GM21447 (cell line): ENCODE data around the gene SH3RF1.
"Not testable (repeated sequence)": the region's sequence is repeated elsewhere in the genome, so short reads cannot be mapped to it uniquely, and the experiment has no call there.

Source experiments
- ATAC-seq: cut with Tn5 transposase; IDR thresholded peaks from one replicate; pipeline ENCODE4 v1.9.1; 2021; ENCODE audit not compliant: unreplicated experiment

Gene SH3RF1

DNA sequence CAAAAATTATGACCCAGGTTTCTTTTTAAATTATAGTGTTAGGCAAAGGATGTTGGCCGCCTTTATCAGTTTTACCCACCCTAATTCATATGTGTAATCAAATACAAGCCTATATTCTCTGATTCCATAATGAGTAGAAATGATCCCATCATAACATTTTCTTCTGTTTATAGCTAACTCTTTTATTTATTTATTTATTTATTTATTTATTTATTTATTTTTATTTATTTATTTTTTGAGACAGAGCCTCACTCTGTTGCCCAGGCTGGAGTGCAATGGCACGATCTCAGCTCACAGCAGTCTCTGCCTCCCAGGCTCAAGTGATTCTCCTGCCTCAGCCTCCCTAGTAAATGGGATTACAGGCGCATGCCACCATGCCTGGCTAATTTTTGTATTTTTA, 7.1 kb upstream of the SH3RF1 start:
- ATAC-seq = not testable (repeated sequence)

DNA sequence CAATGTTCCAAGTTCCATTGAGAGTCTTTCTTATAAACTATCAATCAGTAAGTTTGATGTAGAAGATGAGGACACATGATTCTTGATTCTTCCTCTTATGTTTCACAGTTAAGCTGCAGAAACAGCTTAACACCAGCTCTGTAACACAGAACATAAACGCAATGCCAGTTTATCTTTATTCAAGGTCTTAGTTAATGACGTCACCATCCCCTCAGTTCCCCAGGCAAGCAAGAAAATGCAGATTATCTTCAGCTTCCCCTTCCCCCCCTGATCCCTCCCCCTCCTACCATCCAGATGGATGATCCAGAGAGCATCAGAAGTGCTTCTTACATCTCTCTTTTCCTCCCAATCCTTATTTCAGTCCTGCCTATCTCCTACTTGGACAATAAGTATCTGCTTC, 4.4 kb upstream of the SH3RF1 start:
- ATAC-seq = no peak

DNA sequence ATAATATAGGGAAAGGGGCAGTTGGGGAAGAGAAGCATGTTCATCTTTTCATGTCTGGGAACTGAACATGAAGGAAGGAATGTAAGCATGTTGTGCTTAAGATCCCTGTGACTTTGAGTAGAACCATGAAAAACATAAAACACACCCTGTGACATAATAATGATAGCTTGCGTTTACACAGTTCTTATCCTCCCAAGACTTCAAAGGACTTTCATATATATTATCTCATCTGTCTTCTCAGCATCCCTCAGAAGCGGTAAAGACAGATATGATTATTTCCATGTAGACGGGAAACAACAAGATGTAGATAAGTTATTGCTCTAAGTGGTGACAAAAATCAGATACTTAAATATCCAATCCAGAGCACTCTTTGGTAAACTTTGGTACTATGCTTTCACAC, 3.3 kb upstream of the SH3RF1 start:
- no peak for ATAC-seq

DNA sequence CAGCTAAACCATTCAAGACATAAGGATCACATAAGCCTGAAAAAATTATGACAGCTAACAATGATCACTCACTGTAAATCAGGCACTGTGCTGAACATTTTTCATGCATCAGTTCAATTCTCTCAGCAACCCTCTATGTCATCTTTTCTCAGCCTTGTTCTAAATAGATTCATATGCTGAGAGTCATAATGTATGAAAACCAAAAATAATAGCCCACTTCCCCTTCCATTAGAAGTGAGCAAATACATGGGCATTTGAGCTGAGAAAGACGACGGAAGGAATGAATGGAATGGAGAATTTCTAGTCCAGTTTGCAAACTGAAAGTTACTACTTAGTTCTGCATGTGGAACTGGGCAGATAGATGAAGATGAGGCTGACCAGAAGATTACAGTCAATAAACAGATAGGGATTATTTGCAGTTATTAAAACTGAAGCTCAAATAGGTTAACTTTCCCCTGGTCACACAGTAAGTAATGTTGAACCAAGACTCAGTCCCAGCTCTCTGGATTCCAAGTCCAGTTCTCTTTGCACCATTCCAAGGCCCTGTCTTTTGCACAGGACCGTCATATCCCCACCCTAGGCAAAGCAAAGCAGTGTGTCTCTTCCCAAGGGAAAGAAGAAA, 1.6 kb upstream of the SH3RF1 start:
- peak; percentile 18 for ATAC-seq

DNA sequence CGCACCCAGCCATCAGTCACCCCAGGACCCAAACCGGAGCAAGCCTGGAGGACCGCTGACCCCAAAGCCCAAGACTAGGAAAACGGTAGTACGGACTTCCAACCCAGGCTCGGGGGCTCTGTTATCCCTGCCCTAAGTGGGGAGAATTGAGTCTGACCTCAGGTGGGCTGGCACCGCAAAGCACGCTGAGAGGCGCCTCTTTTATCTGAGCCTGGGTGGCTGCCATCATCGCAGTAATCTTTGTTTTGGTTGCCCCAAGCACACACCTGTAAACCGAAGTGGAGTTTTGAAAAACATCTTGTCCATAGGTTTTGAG, 894 bp upstream of the SH3RF1 start:
- ATAC-seq = peak; percentile 1

DNA sequence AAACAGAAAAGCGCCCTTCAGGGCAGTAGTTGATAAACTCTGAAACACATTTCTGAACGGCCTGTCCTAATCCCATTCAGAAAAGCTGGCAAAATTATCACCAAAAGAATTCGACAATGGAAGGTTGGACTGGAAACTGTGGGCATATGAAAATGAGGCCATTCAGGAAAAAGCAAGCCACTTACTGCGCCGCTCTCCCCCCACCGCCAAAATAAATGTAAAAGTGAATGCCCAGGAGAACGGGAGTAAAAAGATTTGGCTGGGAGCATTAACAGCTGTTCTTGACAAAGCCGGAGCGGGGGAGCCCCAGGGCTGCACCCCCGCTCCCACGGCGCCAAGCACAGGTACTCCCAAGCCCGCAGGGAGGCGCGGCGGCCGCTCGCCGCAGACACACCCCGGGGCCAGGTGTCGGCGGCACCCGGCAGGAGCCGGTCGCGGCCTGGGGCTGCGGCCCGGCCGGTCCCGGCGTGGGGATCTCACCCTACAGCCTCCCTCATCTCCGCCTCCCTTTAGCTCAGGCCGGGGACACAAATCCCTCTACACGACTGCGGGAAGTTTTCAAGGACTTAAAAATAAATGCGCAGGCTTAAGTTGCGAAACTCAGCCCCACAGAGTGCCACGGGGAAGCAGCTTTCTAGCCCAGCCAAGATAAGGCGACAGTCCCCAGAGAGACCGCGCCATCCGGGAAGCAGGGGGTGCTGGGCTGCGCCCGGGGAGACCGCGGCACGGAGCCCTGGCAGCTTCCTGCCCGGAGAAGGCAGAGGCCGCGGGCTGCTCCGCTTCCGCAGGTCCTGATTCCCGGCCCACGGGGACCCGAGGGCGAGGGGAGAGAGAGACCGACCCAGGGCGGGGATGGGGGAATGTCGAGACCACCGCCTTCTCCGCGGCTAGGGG, 593 bp downstream of the SH3RF1 start:
- ATAC-seq = peak; percentile 48

DNA sequence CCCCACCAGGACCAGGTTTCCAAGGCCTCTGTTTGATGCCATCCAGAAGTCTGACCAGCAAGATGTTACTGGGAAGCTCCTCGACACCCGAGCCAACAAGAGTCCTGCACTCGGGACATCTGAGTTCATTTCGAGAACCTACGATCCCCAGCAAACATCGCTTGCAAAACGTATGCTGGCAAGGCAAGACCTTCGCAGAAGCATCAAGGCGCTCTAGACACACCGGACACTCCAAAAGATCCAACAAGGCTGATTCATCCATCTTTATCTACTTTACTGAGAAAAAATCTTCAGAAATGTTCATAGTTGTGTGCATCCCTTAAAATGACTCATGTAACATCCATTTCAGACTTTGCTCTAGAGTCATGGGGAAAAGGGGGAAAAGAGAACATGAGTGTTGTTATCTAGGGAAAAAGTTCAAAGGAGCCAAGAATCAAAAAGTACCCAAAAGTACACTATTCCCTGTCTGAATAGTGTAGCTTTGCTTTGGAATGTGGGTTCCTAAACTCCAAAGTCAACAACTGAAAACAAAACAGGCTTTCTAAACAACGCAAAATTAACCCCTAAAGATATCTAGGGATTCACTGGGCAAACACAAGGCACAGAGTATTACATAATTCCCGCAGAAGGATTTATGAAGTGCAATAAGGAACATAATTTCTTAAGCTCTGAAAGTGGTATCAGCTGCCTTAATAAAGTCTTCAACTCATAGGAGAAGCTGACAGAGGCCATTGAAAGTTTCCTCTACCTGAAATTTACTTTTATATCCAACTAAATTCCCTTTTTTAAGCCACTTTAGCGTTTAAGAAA, 1.6 kb downstream of the SH3RF1 start:
- no peak for ATAC-seq

DNA sequence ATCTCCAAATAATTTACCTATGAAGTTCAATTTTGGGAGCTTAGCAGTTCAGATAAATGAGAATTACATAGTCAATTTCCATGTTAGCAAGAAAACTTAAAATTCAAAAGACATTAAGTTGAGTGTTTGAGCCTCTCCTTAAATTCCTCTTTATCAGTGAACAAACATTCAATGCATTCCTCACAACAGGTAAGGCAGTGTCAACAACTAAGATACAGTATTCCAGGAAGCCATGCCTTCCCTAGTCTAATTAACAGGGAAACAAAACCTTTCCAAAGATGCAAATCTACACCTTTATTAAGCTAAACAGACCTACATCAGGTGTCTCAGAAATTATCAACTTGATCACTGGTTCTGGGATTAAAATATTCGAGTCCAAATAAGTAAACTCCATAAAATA, 3.7 kb downstream of the SH3RF1 start:
- ATAC-seq = no peak

DNA sequence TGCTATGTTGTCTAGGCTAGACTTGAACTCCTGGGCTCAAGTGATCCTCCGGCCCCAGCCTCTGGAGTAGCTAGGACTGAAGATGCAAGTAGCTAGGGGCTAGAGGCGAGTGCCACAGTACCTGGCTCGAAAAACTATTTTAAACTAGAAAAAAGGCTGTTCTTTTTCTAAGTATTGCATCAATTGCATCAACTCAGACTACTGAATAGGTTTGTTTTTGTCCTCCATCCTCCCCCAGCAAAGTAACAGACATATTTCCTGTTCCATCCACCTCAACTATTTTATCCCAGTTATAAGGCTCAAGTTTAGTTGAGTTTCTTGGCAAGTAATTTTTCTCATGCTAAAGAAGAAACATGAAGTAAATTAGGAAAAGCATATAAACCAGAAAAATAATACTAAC, 4.1 kb downstream of the SH3RF1 start:
- no peak for ATAC-seq

DNA sequence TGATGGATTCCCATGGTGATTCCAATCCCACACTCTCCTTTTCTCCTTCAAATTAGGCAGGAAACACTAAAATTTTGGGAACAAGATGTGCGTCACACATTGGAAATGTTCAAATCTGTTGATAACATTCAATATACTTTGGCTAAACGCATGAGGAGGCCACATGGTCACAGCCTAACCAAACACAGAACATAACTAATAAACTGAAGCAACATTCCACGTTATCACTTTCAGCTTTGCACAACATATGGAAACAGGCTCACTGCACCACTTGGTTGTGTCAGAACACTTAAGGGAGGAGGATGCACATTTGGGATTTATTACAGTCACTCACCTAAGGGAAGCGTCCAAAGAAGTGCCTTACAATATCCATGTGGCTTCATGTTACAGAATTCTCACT, 4.7 kb downstream of the SH3RF1 start:
- no peak for ATAC-seq

DNA sequence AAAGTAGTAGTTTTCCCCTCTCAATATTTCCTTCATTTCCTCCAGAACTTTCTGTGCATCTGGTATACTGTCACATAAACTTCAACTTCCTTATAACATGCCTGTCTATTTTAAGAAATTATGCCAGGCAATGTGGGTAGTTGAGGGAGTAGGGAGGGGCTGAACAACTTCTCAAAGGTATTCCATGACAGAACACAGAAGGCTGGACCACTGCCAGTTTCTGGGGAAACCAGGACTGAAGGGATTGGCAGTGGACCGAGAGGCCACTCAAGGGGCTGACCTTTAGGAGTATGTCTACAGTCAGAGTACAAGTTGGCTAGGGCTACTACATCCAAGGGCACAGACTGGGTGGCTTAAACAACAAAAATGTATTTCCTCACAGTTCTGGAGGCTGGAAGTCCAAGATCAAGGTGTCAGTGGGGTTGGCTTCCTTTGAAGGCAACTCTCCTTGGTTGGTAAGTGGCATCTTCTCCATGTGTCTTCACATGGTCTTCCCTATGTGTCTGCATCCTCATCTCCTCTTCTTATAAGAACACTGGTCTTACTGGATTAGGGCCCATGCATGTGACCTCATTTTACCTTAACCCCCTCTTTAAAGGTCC, 6.9 kb downstream of the SH3RF1 start:
- no peak for ATAC-seq

DNA sequence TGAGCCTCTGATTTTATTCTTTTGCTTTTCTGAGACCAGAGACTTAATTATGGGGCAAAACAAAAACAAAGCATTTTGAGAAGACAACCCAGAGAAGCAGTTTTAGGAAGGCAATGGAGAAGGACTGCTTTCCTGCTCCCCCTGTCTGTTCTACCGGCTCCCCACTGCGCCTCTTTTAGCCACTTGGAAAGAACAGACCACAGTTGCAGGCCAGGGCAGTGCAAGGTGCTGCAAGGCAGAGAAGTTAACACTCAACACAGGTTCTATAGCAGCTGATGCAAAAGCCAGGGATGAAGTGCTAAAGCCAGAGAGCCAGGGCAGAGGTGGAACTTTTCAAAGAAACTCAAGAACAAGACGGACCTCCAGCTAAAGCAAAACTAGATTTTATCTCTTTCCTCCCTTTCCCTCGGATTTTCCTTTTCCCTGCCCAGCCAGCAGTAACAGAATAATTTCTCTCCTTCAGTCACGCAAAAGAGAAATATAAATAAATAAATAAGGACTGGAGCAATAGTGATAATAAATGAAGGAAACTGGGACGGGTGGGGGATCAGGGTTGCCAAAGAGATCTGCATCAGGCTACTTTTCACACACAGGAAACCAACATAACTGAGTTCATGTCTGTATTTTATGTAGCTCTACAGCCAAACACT, 10.4 kb downstream of the SH3RF1 start:
- no peak for ATAC-seq

DNA sequence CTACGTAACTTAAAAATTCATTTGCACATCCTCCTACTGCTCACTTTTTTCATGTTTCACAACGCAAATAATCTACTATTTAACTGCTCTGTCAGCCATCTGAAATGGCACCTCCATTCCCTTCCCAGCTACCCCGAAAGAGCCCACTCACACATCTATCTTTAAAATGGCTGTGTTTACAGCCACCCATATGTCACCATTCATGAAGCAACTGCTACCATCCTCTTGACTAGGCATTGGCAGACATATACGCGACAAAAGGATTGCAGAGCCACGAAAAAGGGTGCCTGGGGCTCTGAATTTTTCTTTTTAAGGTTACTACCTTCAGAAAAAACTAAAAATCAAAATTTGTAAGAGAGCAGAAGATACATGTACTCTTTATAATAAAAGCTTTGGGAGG, 11.5 kb downstream of the SH3RF1 start:
- ATAC-seq = no peak

DNA sequence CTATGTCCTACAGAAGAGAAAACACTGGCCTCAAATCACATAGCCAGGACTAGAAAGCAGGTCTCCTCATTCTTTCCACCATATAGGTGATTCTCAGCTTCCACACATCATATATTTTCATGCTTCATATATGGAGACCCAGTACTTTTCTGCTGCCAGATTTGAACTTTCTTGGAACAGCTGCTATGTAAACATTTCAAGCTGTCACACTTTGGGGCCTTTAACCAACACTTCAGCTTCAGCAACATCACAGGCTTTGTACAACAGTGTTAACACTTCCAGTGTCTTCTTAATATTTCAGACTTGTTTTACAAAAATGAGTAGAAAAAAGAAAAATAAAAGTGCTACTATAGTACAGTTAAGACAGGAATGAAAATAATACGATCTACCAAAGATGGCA, 12.6 kb downstream of the SH3RF1 start:
- no peak for ATAC-seq

DNA sequence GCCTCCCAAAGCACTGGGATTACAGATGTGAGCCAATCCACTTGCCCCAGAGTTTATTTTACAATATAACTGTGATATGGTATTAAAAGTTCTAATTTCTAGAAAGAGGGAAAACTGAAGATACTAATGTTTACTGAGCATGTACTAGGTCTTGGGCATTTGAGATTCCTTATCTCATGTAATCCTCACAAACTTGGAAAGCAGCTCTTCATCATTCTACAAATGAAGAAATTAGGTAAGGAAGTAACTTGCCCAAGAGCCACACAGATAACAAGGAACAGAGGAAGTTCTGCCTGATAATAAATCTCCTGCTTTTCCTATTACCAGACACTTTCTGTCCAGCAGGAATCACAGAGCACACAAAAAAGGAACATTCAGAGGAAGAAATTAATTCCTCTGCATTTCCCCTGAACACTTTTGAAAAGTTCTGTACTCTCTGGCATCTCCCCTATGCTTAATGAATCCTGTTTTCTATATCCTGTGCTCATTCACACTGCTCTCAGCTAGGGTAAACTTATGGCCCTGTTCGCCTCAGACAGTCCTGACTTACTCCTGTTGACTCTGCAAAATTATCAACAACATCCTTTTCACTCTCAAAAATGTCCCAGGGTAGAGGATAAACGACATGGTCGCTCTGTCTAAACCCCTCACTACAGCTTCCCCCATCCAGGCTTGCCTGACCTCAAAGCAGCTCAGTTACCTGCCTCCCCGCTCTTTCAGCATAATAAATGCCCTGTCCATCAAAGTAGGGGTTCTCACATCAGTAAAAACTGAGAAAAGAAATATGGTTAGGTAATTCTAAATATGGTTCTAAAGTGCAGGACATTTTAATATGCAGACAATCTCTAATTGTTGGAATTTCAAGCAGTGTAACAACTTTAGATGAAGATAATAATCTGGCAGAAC, 13.6 kb downstream of the SH3RF1 start:
- ATAC-seq = no peak

DNA sequence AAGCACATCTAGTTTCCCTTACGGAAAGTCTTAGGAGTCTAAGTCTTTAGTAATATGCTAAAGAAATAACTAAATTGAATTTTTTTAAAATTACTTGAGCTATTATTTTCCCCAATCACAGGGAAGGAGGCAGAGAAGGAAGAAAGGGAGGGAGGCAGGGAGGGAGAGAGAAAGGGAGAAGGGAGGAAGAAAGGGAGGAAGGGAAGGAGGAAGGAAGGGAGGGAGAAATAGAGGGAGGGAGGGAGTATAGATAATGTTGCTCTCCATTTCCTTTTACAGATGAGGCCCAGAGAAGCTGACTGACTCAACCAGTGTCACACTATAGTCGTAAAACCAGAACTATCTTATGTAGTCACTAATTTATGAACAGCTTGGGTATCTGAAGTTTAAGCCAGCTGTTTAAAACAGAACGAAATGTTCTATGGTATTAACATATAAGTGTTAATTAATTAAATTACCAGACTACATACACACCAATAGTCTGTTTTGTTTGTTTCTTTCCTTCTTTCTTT, 14.6 kb downstream of the SH3RF1 start:
- ATAC-seq = no peak

DNA sequence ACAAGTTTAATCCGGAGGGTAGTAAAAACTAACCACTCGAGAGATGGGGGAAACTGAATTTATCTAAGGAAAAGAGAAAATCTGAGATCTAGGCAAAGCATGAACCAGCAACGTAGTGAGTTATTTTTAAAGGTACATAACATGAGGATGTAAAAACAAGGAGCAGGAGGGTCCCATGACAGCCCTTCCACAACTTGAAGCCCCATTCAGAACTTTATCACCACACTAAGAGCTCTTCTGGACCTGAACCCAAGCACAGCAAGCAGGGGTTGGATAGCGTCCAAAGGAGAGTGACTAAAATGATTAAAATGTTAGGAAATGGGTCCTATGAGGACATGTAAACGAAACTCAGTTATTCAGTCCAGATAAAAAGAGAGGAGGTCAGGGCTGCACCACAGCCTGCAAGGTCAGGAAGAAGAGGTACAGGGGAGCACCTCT, 16.2 kb downstream of the SH3RF1 start:
- no peak for ATAC-seq

DNA sequence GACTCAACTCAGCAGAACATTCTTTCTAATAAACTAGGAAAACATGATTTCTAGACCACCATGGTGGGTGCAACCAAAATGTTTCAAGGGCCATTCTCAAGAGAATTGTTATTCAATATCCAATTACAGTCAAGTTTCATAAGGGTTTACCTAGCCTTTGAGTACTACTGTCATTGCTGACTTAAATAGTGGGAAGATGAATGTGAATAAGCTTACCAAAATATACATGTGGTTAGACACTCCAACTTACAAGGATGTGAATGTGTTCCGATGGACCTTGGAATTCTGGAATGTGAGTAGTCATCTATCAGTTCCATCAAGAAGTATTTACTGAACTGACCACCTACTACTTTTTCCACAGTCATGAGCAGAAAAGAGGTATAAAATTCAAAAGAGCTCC, 16.9 kb downstream of the SH3RF1 start:
- no peak for ATAC-seq

DNA sequence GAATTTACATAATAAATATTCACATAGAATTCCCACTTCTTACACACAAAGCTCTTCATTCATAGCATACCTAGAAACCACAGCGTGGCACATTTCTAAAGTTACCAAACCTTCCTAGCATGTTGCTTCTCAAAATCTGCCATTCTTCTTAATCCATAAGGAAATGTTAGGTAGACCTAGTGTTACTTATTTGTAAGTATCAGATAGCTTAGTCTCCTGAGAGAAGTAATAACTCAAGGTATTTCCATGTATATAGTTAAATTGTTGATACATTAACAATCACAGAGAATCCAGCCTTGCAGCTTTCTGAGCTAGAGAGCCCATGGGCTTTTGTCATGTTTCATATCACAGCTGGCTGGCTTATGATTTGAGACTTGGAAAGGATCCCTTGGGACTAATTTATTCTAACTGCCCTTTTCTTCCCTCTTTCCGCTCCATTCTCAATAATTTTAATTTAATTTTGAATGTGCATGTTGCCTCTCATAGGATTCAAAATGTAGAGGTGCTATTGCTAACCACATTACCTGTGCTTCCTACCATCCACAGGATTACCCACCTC, 17.6 kb downstream of the SH3RF1 start:
- ATAC-seq = no peak
